ENCODE data around the gene LYRM4. TPM values are rescaled to one million over a fixed set of nuclear protein-coding genes. Genes with fewer than 3 reads are reported as not detected.

The LYRM4 gene
- total and polyA plus RNA-seq, 12 donors: 18.3 to 33.0 (median 24.5) TPM

DNA sequence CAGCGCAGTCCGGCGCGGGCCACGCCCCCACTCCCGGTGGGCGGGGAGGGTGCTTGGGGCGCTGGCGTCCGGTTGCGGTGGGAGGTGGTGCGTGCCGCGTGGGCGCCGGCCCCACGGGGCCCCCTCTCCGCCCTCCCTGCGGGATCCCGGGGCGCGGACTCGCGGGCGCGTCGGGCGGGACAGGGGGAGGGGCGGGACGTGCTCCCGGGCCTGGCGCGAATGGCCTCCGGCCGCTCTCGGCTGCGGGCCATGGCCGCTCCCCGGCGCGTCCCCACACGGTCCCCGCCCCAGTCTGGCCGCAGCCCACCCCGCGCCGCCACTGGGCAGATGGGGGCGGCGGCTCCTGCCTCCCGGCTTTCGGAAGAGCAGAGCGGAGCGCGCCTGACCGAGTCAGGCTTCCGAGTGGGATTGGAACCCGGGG, 176.4 kb downstream of the LYRM4 start:
- Histone ChIP-seq H3K27ac (peak overlapping the region; percentile 82 to 95 (median 88)), H3K4me1 (peaks cover 7 to 35% (median 19%) of the 10 kb centered on the region in 9 donors), H3K4me3 (peak overlapping the region; percentile 64 to 78 (median 68)), H3K9me3 (no peaks in the 10 kb centered on the region), H3K36me3 (no peaks in the 10 kb centered on the region), H3K27me3 (peaks cover 0 to 30% (median 0%) of the 10 kb centered on the region in 7 donors)
- ATAC-seq (peak; percentile 81 to 91 (median 88)), DNase-seq (peak in 1 of 2 donors; percentile 73)
- WGBS, 2 donors: 1% methylated on average over 48 to 55 of the region's 57 CpGs
- TF ChIP-seq, protein P1, sequence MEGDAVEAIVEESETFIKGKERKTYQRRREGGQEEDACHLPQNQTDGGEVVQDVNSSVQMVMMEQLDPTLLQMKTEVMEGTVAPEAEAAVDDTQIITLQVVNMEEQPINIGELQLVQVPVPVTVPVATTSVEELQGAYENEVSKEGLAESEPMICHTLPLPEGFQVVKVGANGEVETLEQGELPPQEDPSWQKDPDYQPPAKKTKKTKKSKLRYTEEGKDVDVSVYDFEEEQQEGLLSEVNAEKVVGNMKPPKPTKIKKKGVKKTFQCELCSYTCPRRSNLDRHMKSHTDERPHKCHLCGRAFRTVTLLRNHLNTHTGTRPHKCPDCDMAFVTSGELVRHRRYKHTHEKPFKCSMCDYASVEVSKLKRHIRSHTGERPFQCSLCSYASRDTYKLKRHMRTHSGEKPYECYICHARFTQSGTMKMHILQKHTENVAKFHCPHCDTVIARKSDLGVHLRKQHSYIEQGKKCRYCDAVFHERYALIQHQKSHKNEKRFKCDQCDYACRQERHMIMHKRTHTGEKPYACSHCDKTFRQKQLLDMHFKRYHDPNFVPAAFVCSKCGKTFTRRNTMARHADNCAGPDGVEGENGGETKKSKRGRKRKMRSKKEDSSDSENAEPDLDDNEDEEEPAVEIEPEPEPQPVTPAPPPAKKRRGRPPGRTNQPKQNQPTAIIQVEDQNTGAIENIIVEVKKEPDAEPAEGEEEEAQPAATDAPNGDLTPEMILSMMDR (IDR thresholded peaks at IDR 0.05): no peak
- intact Hi-C loops (cut with DNase I): loop anchor here in 2 of 10 donors (2.0 to 5.0 kb wide), 2 partner anchors 30 to 33 kb away; no protein-coding TSS in a partner anchor

DNA sequence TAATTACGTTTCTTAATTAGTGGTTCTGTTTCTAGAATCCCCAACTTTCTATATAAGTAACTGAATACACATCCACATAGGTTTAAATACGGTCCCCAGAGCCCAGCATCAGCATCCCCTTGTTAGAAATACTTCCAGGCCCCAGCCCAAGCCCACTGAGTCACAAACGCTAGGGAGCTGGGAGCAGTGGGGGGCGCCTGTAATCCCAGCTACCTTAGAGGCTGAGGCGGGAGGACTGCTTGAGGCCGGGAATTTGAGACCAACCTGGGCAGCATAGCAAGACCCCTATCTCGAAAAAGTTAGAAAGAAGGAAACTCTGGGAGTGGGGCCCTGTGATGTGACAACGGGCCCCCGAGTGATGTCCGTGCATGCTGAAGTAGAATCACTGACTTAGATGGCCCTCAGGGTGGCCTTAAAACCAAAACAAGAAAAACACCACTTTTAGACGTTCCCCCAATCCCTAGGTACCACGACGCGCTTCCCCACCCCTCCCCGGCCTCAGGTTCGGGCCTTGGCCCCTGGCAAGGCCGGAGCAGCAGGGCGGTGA, 176.9 kb downstream of the LYRM4 start:
- ATAC-seq (no peak), DNase-seq (no peak)
- intact Hi-C loops (cut with DNase I): loop anchor here in 2 of 10 donors (2.0 to 5.0 kb wide), 2 partner anchors 31 to 33 kb away; no protein-coding TSS in a partner anchor
- WGBS, 2 donors: 50 to 53% methylated on average over 18 of the region's 18 CpGs
- Histone ChIP-seq H3K27ac (peak overlapping the region; percentile 82 to 95 (median 88)), H3K27me3 (peaks cover 0 to 30% (median 0%) of the 10 kb centered on the region in 7 donors), H3K9me3 (no peaks in the 10 kb centered on the region), H3K36me3 (no peaks in the 10 kb centered on the region), H3K4me1 (peaks cover 7 to 32% (median 19%) of the 10 kb centered on the region in 9 donors), H3K4me3 (peak overlapping the region; percentile 64 to 78 (median 68))
- TF ChIP-seq, protein P1 (IDR thresholded peaks at IDR 0.05): no peak

DNA sequence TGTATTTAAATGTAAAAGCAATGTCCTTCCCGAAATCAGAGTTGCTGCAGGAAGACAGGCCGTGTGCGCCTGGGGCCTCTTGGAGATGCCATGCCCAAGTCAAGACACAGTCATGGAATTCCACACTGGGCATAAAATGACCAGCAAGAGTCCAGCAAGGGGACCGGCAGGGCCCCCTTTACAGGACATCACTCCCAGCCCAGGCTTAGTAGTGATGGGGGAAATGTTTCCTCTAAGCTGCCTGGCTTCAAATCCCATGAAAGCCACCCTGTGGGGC, 177.5 kb downstream of the LYRM4 start:
- DNase-seq (no peak), ATAC-seq (no peak)
- 48 to 49% methylated on average over 4 of the region's 4 CpGs for WGBS, 2 donors
- intact Hi-C loops (cut with DNase I): loop anchor here in 1 of 10 donors (5.0 kb wide), 1 partner anchor 34 kb away; no protein-coding TSS in a partner anchor
- H3K27ac ChIP-seq: peak overlapping the region in 1 of 10 donors; percentile 94
- H3K36me3 ChIP-seq: no peaks in the 10 kb centered on the region
- H3K27me3 ChIP-seq: peaks cover 0 to 30% (median 0%) of the 10 kb centered on the region in 7 donors
- TF ChIP-seq, protein P1 (IDR thresholded peaks at IDR 0.05): no peak
- no peaks in the 10 kb centered on the region for H3K9me3 ChIP-seq
- no peak overlapping the region for H3K4me3 ChIP-seq
- H3K4me1 ChIP-seq: peaks cover 7 to 32% (median 19%) of the 10 kb centered on the region in 9 donors

DNA sequence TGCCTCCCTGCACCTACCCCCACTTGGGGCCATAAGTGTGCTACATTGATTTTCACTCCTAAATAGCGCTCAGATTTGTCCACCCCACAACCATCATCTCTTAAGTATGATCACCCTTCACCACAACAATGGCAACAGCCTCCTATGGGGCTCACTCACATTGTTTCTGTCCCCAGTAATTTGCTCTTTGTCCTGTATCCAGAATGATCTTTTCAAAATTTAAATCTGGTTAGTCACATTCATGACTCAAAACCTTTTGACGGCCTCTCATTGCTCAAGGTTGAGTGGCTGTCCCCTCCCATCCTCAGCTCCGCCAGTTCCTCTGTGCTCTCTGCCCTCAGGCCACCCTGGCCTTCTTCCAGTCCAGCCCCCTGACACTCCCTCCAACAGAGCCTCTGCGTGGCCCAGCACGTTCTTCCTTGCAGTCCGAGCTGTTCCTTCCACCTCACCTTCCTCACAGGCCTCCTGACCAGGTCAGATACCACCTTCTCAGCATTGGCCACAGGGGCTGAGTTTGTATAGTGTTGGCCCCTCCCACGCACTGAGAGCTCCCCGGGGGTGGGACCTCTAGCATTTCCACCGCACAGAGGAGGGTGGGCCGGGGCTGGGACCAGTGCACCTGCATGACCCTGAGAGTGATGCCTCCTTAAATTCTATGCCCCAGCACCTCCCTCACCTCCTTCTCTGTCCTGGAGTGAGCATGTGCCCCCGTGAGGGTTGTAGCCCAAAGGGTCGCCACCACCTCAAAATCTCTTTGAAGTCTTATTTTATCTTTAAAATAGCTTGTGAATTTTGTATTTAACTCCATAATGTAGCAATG, 178.1 kb downstream of the LYRM4 start:
- DNase-seq: no peak
- WGBS, 2 donors: 84 to 89% methylated on average over 12 of the region's 12 CpGs
- Histone ChIP-seq H3K4me3 (no peak overlapping the region), H3K9me3 (no peaks in the 10 kb centered on the region), H3K27me3 (peaks cover 0 to 30% (median 0%) of the 10 kb centered on the region in 7 donors), H3K4me1 (peaks cover 7 to 32% (median 19%) of the 10 kb centered on the region in 9 donors), H3K36me3 (no peaks in the 10 kb centered on the region), H3K27ac (no peak overlapping the region)
- intact Hi-C loops (cut with DNase I): loop anchor here in 1 of 10 donors (5.0 kb wide), 1 partner anchor 35 kb away; no protein-coding TSS in a partner anchor
- TF ChIP-seq, protein P1 (IDR thresholded peaks at IDR 0.05): no peak
- ATAC-seq: no peak

All from heart right ventricle (tissue), 16 donors.